DOHH2 (cell line): ENCODE results near the gene PDRG1.

Source experiments
- H3F3A ChIP-seq: fragments of 200-600 bp; sonication (generic), shearing (Covaris generic); 2 replicates; pipeline ENCODE4 v1.6.0; 2016; ENCODE audit warnings: antibody characterized with exemption, mild to moderate bottlenecking; ENCODE audit not compliant: control insufficient read depth, insufficient read depth
- H3K27ac ChIP-seq: fragments of 200-600 bp; sonication (generic); 2 replicates; pipeline ENCODE4 v1.5.1; 2014; ENCODE audit warnings: low read depth, mild to moderate bottlenecking, low read length, moderate library complexity
- H3K27me3 ChIP-seq: fragments of 200-600 bp; sonication (generic); 2 replicates; pipeline ENCODE4 v1.6.1; 2014; ENCODE audit warnings: mild to moderate bottlenecking, low read length, mixed read lengths; ENCODE audit not compliant: control insufficient read depth
- H3K36me3 ChIP-seq: fragments of 200-600 bp; sonication (generic); 2 replicates; pipeline ENCODE4 v1.6.1; 2014; ENCODE audit warnings: mild to moderate bottlenecking, low read length, moderate library complexity, mixed read lengths; ENCODE audit not compliant: control insufficient read depth
- H3K4me1 ChIP-seq: fragments of 200-600 bp; sonication (generic); 2 replicates; pipeline ENCODE4 v1.6.1; 2014; ENCODE audit warnings: mild to moderate bottlenecking, low read length, mixed read lengths; ENCODE audit not compliant: control insufficient read depth
- H3K4me2 ChIP-seq: fragments of 200-600 bp; sonication (generic); 2 replicates; pipeline ENCODE4 v1.6.0; 2014; ENCODE audit warnings: mild to moderate bottlenecking, low read length, moderate library complexity
- H3K4me3 ChIP-seq: fragments of 200-600 bp; sonication (generic); 2 replicates; pipeline ENCODE4 v1.5.1; 2014; ENCODE audit warnings: mild to moderate bottlenecking, low read length, mixed read lengths
- H3K79me2 ChIP-seq: fragments of 200-600 bp; sonication (generic); 2 replicates; pipeline ENCODE4 v1.6.1; 2014; ENCODE audit warnings: mild to moderate bottlenecking, low read length, mixed read lengths; ENCODE audit not compliant: control insufficient read depth
- H3K9me2 ChIP-seq: fragments of 200-600 bp; sonication (generic); replicated peaks from 2 replicates; pipeline ENCODE4 v1.6.1; 2014; ENCODE audit warnings: mild to moderate bottlenecking, low read length, mixed read lengths; ENCODE audit not compliant: control insufficient read depth
- H3K9me3 ChIP-seq: fragments of 200-600 bp; sonication (generic); 2 replicates; pipeline ENCODE4 v1.6.1; 2014; ENCODE audit warnings: antibody characterized with exemption, low read length, mixed read lengths; ENCODE audit not compliant: control insufficient read depth, insufficient read depth
- H4K20me1 ChIP-seq: fragments of 200-600 bp; sonication (generic); 2 replicates; pipeline ENCODE4 v1.6.0; 2014; ENCODE audit warnings: low read depth, mild to moderate bottlenecking, antibody characterized with exemption, low read length, moderate library complexity; ENCODE audit not compliant: control insufficient read depth, insufficient read depth
- EZH2phosphoT487 ChIP-seq: fragments of 200-600 bp; sonication (generic); IDR thresholded peaks from 2 replicates; pipeline ENCODE4 v1.6.1; 2017; ENCODE audit warnings: borderline replicate concordance, mild to moderate bottlenecking, antibody characterized with exemption, low read length, moderate library complexity, mixed read lengths
- TF ChIP-seq, protein P1 (sequence below): fragments of 200-600 bp; sonication (generic); IDR thresholded peaks from one replicate; pipeline ENCODE4 v1.5.1; 2014; ENCODE audit warnings: antibody characterized with exemption, mild to moderate bottlenecking, low read depth, low read length; ENCODE audit not compliant: poor library complexity, severe bottlenecking

The PDRG1 gene

DNA sequence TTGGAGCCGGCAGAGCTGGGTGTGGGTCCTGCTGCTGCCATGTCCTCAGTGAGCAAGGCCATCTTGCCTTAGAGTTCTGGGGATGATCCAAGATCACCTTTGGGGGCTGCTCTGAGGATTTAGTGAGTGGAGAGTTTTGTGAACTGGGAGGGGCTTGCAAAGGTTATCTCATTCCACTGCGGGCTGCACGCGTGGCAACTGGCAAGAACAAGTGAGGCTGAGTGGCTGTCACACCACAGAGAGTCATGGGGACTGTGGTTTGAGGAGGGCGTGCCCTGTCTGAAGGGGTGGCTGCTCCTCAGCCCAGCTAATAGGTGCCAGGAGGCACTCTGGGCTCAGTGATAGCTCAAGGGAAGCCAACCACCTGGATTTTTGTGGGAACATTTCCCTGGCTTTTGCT is 43.8 kb downstream of the PDRG1 start:
- Histone ChIP-seq H3K27ac (no peak overlapping the region), H3K4me2 (no peak overlapping the region), H3K9me3 (no peaks in the 10 kb centered on the region), H3K4me1 (no peaks in the 10 kb centered on the region), H3K27me3 (no peaks in the 10 kb centered on the region), H4K20me1 (no peaks in the 10 kb centered on the region), H3K79me2 (no peaks in the 10 kb centered on the region), H3F3A (no peaks in the 10 kb centered on the region), H3K4me3 (no peak overlapping the region), H3K9me2 (no peaks in the 10 kb centered on the region), H3K36me3 (no peaks in the 10 kb centered on the region)
- TF ChIP-seq, protein P1, sequence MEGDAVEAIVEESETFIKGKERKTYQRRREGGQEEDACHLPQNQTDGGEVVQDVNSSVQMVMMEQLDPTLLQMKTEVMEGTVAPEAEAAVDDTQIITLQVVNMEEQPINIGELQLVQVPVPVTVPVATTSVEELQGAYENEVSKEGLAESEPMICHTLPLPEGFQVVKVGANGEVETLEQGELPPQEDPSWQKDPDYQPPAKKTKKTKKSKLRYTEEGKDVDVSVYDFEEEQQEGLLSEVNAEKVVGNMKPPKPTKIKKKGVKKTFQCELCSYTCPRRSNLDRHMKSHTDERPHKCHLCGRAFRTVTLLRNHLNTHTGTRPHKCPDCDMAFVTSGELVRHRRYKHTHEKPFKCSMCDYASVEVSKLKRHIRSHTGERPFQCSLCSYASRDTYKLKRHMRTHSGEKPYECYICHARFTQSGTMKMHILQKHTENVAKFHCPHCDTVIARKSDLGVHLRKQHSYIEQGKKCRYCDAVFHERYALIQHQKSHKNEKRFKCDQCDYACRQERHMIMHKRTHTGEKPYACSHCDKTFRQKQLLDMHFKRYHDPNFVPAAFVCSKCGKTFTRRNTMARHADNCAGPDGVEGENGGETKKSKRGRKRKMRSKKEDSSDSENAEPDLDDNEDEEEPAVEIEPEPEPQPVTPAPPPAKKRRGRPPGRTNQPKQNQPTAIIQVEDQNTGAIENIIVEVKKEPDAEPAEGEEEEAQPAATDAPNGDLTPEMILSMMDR = no peak
- no peak for TF ChIP-seq EZH2phosphoT487

DNA sequence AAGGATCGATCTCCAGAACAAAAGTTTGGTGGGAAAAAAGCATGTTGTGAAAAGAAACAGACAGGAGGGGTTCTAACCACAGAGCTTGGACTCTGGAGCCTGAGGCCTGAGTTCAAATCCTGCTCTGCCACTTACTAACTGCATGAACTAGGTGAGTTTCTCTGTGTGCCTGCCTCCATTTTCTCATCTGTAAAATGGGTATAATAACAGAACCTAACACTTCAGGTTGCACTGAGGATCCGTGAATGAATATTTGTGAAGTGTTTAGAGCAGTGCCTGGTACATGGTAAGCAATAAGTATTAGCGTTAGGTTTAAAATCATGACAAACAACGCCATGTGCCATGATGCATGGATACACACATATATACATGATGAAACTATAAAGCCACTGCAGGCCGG is 44.8 kb downstream of the PDRG1 start:
- Histone ChIP-seq H3K27ac (no peak overlapping the region), H3K9me3 (no peaks in the 10 kb centered on the region), H4K20me1 (no peaks in the 10 kb centered on the region), H3K9me2 (no peaks in the 10 kb centered on the region), H3K4me3 (no peak overlapping the region), H3K27me3 (no peaks in the 10 kb centered on the region), H3K4me1 (no peaks in the 10 kb centered on the region), H3K36me3 (no peaks in the 10 kb centered on the region), H3K4me2 (no peak overlapping the region), H3K79me2 (no peaks in the 10 kb centered on the region), H3F3A (no peaks in the 10 kb centered on the region)
- TF ChIP-seq EZH2phosphoT487 = no peak
- TF ChIP-seq, protein P1 = no peak

DNA sequence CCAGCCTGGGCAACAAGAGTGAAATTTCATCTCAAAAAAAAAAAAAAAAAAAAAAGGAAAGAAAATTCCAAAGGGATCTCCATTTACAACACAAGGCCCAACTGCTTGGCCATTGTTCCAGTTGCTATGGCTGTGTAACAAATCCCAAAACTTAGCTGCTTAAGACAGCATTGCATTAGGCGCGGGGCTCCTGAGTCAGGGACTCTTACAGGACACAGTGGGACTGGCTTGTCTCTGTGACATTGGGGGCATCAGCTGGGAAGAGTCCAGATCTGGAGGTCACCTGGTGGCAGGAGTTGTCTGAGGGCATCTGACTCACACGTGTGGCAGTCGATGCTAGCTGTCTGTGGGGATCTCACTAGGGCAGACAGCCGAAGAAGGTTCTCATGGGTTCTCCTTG is 45.8 kb downstream of the PDRG1 start:
- TF ChIP-seq, protein P1 = no peak
- no peak for TF ChIP-seq EZH2phosphoT487
- Histone ChIP-seq H3K4me2 (no peak overlapping the region), H3K9me2 (no peaks in the 10 kb centered on the region)

More for the DNA sequence above, 45.8 kb downstream of the PDRG1 start:
- H4K20me1 ChIP-seq = no peaks in the 10 kb centered on the region
- no peak overlapping the region for H3K4me3 ChIP-seq
- H3K36me3 ChIP-seq = no peaks in the 10 kb centered on the region
- no peaks in the 10 kb centered on the region for H3K4me1 ChIP-seq
- H3K27me3 ChIP-seq = no peaks in the 10 kb centered on the region
- H3K27ac ChIP-seq = no peak overlapping the region
- no peaks in the 10 kb centered on the region for H3K9me3 ChIP-seq
- H3F3A ChIP-seq = no peaks in the 10 kb centered on the region
- no peaks in the 10 kb centered on the region for H3K79me2 ChIP-seq
